Measurements from ENCODE around the gene IL18R1.

The IL18R1 gene

GRCh38 chr2:102355526-102356380 is at the start of gene IL18R1:
Gene IL18R1 (plus strand): TSS chr2:102355796. CDS start chr2:102362661, 6,865 bp downstream.
- DNase-seq: peak; percentile 82

GRCh38 chr2:102306125-102306524 is 49.5 kb upstream of the IL18R1 start:
- no peak for DNase-seq

- no peak for DNase-seq
Measured at GRCh38 chr2:102310964-102311640, 44.5 kb upstream of the IL18R1 start, which contains the start of gene IL1RL1. Gene IL1RL1 (plus strand): TSS chr2:102311563. CDS start chr2:102338265, 26,702 bp downstream.

- DNase-seq: no peak
Measured at GRCh38 chr2:102313025-102313424, 42.6 kb upstream of the IL18R1 start.

- DNase-seq: no peak
Measured at GRCh38 chr2:102313471-102313870, 42.1 kb upstream of the IL18R1 start.

GRCh38 chr2:102313950-102314349 is 41.6 kb upstream of the IL18R1 start:
- no peak for DNase-seq

- no peak for DNase-seq
Measured at GRCh38 chr2:102315921-102316320, 39.7 kb upstream of the IL18R1 start.

- DNase-seq: no peak
Measured at GRCh38 chr2:102317715-102318114, 37.9 kb upstream of the IL18R1 start.

GRCh38 chr2:102318437-102318836 is 37.2 kb upstream of the IL18R1 start:
- DNase-seq: no peak

- no peak for DNase-seq
Measured at GRCh38 chr2:102321941-102322719, 33.5 kb upstream of the IL18R1 start.

- DNase-seq: peak; percentile 19
Measured at GRCh38 chr2:102324914-102325313, 30.7 kb upstream of the IL18R1 start.

- no peak for DNase-seq
Measured at GRCh38 chr2:102331311-102331980, 24.1 kb upstream of the IL18R1 start.

GRCh38 chr2:102334486-102334885 is 21.1 kb upstream of the IL18R1 start:
- no peak for DNase-seq

GRCh38 chr2:102335871-102336366 is 19.7 kb upstream of the IL18R1 start:
- no peak for DNase-seq

- DNase-seq: no peak
Measured at GRCh38 chr2:102336502-102336945, 19.1 kb upstream of the IL18R1 start.

- DNase-seq: no peak
Measured at GRCh38 chr2:102337012-102337411, 18.6 kb upstream of the IL18R1 start.

GRCh38 chr2:102337481-102338386 is 17.9 kb upstream of the IL18R1 start:
- no peak for DNase-seq

GRCh38 chr2:102340778-102341177 is 14.8 kb upstream of the IL18R1 start:
- DNase-seq: no peak

- DNase-seq: no peak
Measured at GRCh38 chr2:102342888-102343287, 12.7 kb upstream of the IL18R1 start.

GRCh38 chr2:102344397-102344796 is 11.2 kb upstream of the IL18R1 start:
- DNase-seq: no peak

GRCh38 chr2:102345329-102345920 is 10.2 kb upstream of the IL18R1 start:
- DNase-seq: no peak

Data from activated CD4-positive, alpha-beta T cell treated with anti-CD3 and anti-CD28 coated beads for 48 hours (primary cell).